Measurements from ENCODE around the gene LMBRD1. TPM values are rescaled to one million over a fixed set of nuclear protein-coding genes. Genes with fewer than 3 reads are reported as not detected.

The LMBRD1 gene
- total and polyA plus RNA-seq, 2 of the 13 experiments (the other 11 are each of a cell fraction or from before 2014, with no cell fraction given), result 18.9 to 21.5 TPM

DNA sequence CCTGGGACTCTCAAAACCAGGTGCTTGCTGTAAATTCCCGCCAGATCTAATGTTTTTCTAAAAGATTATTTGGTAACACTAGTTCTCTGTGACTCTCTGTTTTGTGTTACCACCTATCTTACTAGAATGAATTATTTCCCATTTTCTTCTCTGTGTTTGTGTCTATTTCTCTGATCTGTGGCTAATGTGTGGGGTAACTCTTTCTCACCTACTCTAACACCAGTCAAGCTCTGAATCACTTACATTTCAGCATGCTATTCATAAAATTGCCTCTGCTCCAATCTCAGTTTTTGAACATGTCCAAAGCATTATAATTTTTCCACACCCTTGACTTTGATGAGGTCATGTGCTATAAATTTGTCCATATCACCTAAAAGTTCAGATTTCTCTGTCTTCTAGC lies 46.4 kb upstream of the LMBRD1 start:
- Histone ChIP-seq H3K79me2 (ENCODE audit: insufficient read depth, low read length) (no peaks in the 10 kb centered on the region), H3K27ac (ENCODE audit: extremely low read length, insufficient read depth, low read length) (no peak overlapping the region), H2AFZ (ENCODE audit: low read length) (no peak overlapping the region), H3K4me2 (ENCODE audit: low read depth, low read length) (no peak overlapping the region), H3K36me3 (replicated peaks in 1 of 2; ENCODE audit: control insufficient read depth in 1 of 2, insufficient read depth in 2 of 2, low read length in 2 of 2) (no peaks in the 10 kb centered on the region), H3K9ac (ENCODE audit: insufficient read depth, low read depth, low read length) (no peak overlapping the region), H3K27me3 (ENCODE audit: control insufficient read depth in 1 of 2, insufficient read depth in 2 of 2, low read length in 2 of 2) (no peaks in the 10 kb centered on the region), H3K4me1 (ENCODE audit: insufficient read depth, low read length) (no peaks in the 10 kb centered on the region), H3K4me3 (replicated peaks in 1 of 3; ENCODE audit: insufficient read depth in 1 of 3, low read depth in 2 of 3, low read length in 3 of 3) (no peak overlapping the region), H3K9me3 (ENCODE audit: low read length) (no peaks in the 10 kb centered on the region), H4K20me1 (ENCODE audit: insufficient read depth, low read length) (no peaks in the 10 kb centered on the region)
- ChIA-PET CTCF (ENCODE audit: low intra/inter-chr PET ratio, low total read pairs) (no interaction called here), POLR2A (no interaction called here)
- whole genome bisulfite sequencing (ENCODE audit: low lambda C conversion rate), result 0% methylated on average over 1 of the region's 1 CpG
- DNase-seq (ENCODE audit: low spot score), result no peak
- intact Hi-C loops (cut with micrococcal nuclease; ENCODE audit: unreplicated experiment) (no loop called here), in situ Hi-C loops (cut with HindIII; ENCODE audit: extremely low pct_ligation_motif_present, low pct_unique_long_range_greater_than_20kb) (no loop called here)
- no TSS peak for BruUV-seq (replicated peaks)
- no peak for ATAC-seq
- FAIRE-seq, result no peak
- TF ChIP-seq FOSL2 (CRISPR knock-in tag; IDR thresholded peaks at IDR 0.05) (no peak), KLF6 (CRISPR knock-in tag; IDR thresholded peaks at IDR 0.05) (no peak), ZFY (CRISPR knock-in tag; IDR thresholded peaks at IDR 0.05) (no peak), KLF11 (CRISPR knock-in tag; IDR thresholded peaks at IDR 0.05) (no peak), ZNF138 (CRISPR knock-in tag; IDR thresholded peaks at IDR 0.05; ENCODE audit: low read depth) (no peak)
- TF ChIP-seq, protein P1, sequence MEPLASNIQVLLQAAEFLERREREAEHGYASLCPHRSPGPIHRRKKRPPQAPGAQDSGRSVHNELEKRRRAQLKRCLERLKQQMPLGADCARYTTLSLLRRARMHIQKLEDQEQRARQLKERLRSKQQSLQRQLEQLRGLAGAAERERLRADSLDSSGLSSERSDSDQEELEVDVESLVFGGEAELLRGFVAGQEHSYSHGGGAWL (CRISPR knock-in tag; IDR thresholded peaks at IDR 0.05), result no peak
- TF ChIP-seq, protein P2, sequence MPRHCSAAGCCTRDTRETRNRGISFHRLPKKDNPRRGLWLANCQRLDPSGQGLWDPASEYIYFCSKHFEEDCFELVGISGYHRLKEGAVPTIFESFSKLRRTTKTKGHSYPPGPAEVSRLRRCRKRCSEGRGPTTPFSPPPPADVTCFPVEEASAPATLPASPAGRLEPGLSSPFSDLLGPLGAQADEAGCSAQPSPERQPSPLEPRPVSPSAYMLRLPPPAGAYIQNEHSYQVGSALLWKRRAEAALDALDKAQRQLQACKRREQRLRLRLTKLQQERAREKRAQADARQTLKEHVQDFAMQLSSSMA (CRISPR knock-in tag; IDR thresholded peaks at IDR 0.05), result no peak

DNA sequence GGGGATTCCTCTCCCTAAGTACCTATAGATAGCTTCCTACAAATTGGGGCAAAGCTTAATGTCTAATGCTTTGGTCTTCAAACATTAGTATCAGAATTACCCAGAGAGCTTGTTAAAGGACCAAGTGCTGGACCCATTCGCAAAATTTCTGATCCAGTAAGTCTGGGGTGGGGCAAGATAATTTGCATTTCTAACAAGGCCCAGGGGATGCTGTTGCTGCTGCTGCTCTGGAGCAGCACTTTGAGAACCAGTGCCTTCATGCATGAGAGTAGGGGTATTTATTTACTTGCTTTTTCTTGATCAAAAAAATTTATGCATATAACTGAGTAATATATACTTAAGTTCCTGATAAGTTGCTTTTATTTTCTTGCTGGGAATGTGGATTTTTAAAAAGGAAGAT lies 45.1 kb upstream of the LMBRD1 start:
- POLR2A ChIA-PET, result no interaction called here
- no peak overlapping the region for H3K9ac ChIP-seq (ENCODE audit: insufficient read depth, low read depth, low read length)
- WGBS (ENCODE audit: low lambda C conversion rate), result 0% methylated on average over 1 of the region's 1 CpG
- H3K9me3 ChIP-seq (ENCODE audit: low read length), result no peaks in the 10 kb centered on the region
- FAIRE-seq, result no peak
- in situ Hi-C loops (cut with HindIII; ENCODE audit: extremely low pct_ligation_motif_present, low pct_unique_long_range_greater_than_20kb), result no loop called here
- no peak for ATAC-seq
- TF ChIP-seq IKZF1 (IDR thresholded peaks at IDR 0.05) (no peak), SOX6 (IDR thresholded peaks at IDR 0.05) (no peak), SOX6 (CRISPR knock-in tag; IDR thresholded peaks at IDR 0.05) (no peak), ZNF619 (CRISPR knock-in tag; IDR thresholded peaks at IDR 0.05) (no peak)
- no peak for DNase-seq (ENCODE audit: low spot score)
- no peaks in the 10 kb centered on the region for H3K27me3 ChIP-seq (ENCODE audit: control insufficient read depth in 1 of 2, insufficient read depth in 2 of 2, low read length in 2 of 2)
- no peak overlapping the region for H3K4me3 ChIP-seq (replicated peaks in 1 of 3; ENCODE audit: insufficient read depth in 1 of 3, low read depth in 2 of 3, low read length in 3 of 3)
- H4K20me1 ChIP-seq (ENCODE audit: insufficient read depth, low read length), result no peaks in the 10 kb centered on the region
- H3K4me1 ChIP-seq (ENCODE audit: insufficient read depth, low read length), result no peaks in the 10 kb centered on the region
- CTCF ChIA-PET (ENCODE audit: low intra/inter-chr PET ratio, low total read pairs), result no interaction called here
- no peak overlapping the region for H3K27ac ChIP-seq (ENCODE audit: extremely low read length, insufficient read depth, low read length)
- no peak overlapping the region for H3K4me2 ChIP-seq (ENCODE audit: low read depth, low read length)
- intact Hi-C loops (cut with micrococcal nuclease; ENCODE audit: unreplicated experiment), result no loop called here
- no peaks in the 10 kb centered on the region for H3K36me3 ChIP-seq (replicated peaks in 1 of 2; ENCODE audit: control insufficient read depth in 1 of 2, insufficient read depth in 2 of 2, low read length in 2 of 2)
- H2AFZ ChIP-seq (ENCODE audit: low read length), result no peak overlapping the region
- no TSS peak for BruUV-seq (replicated peaks)
- no peaks in the 10 kb centered on the region for H3K79me2 ChIP-seq (ENCODE audit: insufficient read depth, low read length)

Data from HepG2 (cell line).